HG03469 (cell line): ENCODE data around the gene ATG2A.

Source experiments
- ATAC-seq: cut with Tn5 transposase; IDR thresholded peaks from one replicate; pipeline ENCODE4 v1.9.1; 2021; ENCODE audit warnings: mild to moderate bottlenecking, moderate library complexity, moderate number of reproducible peaks; ENCODE audit not compliant: unreplicated experiment

ATG2A gene

GRCh38 chr11:64872790-64873488 is 44.1 kb downstream of the ATG2A start:
- no peak for ATAC-seq

GRCh38 chr11:64871492-64871891 is 45.5 kb downstream of the ATG2A start:
- ATAC-seq: no peak

- no peak for ATAC-seq
Observed at GRCh38 chr11:64870893-64871466, 46.0 kb downstream of the ATG2A start.

GRCh38 chr11:64870176-64870892 is 46.7 kb downstream of the ATG2A start:
- no peak for ATAC-seq

GRCh38 chr11:64869571-64870175 is 47.3 kb downstream of the ATG2A start:
- no peak for ATAC-seq

- no peak for ATAC-seq
Observed at GRCh38 chr11:64868904-64869570, 48.0 kb downstream of the ATG2A start.

GRCh38 chr11:64867748-64868462 is 49.1 kb downstream of the ATG2A start:
- ATAC-seq: no peak

GRCh38 chr11:64866173-64866491 is 50.9 kb downstream of the ATG2A start:
- ATAC-seq: no peak

- peak; percentile 38 for ATAC-seq
Observed at GRCh38 chr11:64865286-64866172, 51.5 kb downstream of the ATG2A start.

- no peak for ATAC-seq
Observed at GRCh38 chr11:64864473-64865285, 52.3 kb downstream of the ATG2A start.

GRCh38 chr11:64864135-64864472 is 52.9 kb downstream of the ATG2A start:
- no peak for ATAC-seq

GRCh38 chr11:64863391-64864060 is 53.5 kb downstream of the ATG2A start:
- no peak for ATAC-seq

GRCh38 chr11:64862987-64863390 is 54.0 kb downstream of the ATG2A start:
- ATAC-seq: no peak

- ATAC-seq: no peak
Observed at GRCh38 chr11:64861227-64861975, 55.6 kb downstream of the ATG2A start.

- ATAC-seq: peak; percentile 49
Observed at GRCh38 chr11:64859542-64860414, 57.2 kb downstream of the ATG2A start.

GRCh38 chr11:64858467-64859263 is 58.3 kb downstream of the ATG2A start:
- ATAC-seq: no peak
